K562 (cell line): ENCODE results near the gene HMCES. TPM values are rescaled to one million over a fixed set of nuclear protein-coding genes. Genes with fewer than 3 reads are reported as not detected.
A peak's percentile ranks its signal among the peaks of the same experiment; 100 is the strongest.

Source experiments
- ATAC-seq: fragments of 200-7000 bp; cut with Tn5 transposase; 3 replicates; pipeline ENCODE4 v1.9.1; 2020; ENCODE audit warnings: moderate library complexity
- BruUV-seq: library from RNA; stranded (reverse); fragments of 400-500 nt; replicated peaks from 2 replicates; lab custom pipeline; 2021; lab: Mats Ljungman, UMichigan
- CTCF ChIA-PET: fragments of 300-600 bp; formaldehyde crosslinking; extraction: SDS; loops from one replicate; lab custom pipeline; 2021; ENCODE audit warnings: low intra/inter-chr PET ratio; lab: Yijun Ruan, JAX
- POLR2A ChIA-PET: fragments of 300-600, 350-650 bp; sonication (Branson Sonifier 250); formaldehyde crosslinking; extraction: SDS; loops from one replicate; lab custom pipeline; 2021; ENCODE audit warnings: antibody characterized with exemption, inconsistent platforms; lab: Yijun Ruan, JAX
- DNase-seq, 4 experiments: peaks; one replicate each; pipeline versions ENCODE4 v3.0.0 to v3.0.0-alpha.2; 2011 to 2018; ENCODE audit warnings: low spot score in 3 of 4, mixed read lengths in 3 of 4; ENCODE audit errors: extremely low read depth in 1 of 4
- FAIRE-seq: peaks from 2 replicates; lab custom pipeline; 2011; peaks lifted over from hg19 to GRCh38; lab: Jason Lieb, UNC
- H2AFZ ChIP-seq: 2 replicates; pipeline ENCODE4 v1.6.0; 2011; ENCODE audit warnings: low read depth, low read length, control low read depth, inconsistent platforms
- H3K27ac ChIP-seq: fragments of 200-600 bp; 3 replicates; pipeline ENCODE4 v1.8.0; 2011; ENCODE audit warnings: low read depth, mild to moderate bottlenecking, control low read depth, inconsistent platforms, low read length, moderate library complexity, mixed read lengths; ENCODE audit errors: extremely low read depth
- H3K27me3 ChIP-seq, 2 experiments: fragments of 300-600 bp in 1 of 2; 2 replicates in 1 of 2; 3 replicates in 1 of 2; pipeline versions ENCODE4 v1.6.0 to v1.8.0; 2011; ENCODE audit warnings: inconsistent platforms in 2 of 2, low read length in 2 of 2, mild to moderate bottlenecking in 1 of 2, mixed read lengths in 1 of 2, moderate library complexity in 1 of 2; ENCODE audit not compliant: control insufficient read depth in 2 of 2, insufficient read depth in 2 of 2
- H3K36me3 ChIP-seq: fragments of 300-600 bp; 3 replicates; pipeline ENCODE4 v1.8.0; 2011; ENCODE audit warnings: mild to moderate bottlenecking, low read length, inconsistent platforms; ENCODE audit not compliant: control insufficient read depth, insufficient read depth
- H3K4me1 ChIP-seq, 2 experiments: fragments of 200-600 bp in 1 of 2; replicated peaks in 1 of 2; 2 replicates in 1 of 2; 3 replicates in 1 of 2; pipeline versions ENCODE4 v1.5.1 to v1.8.0; 2011; ENCODE audit warnings: inconsistent platforms in 2 of 2, low read length in 2 of 2, mild to moderate bottlenecking in 1 of 2, mixed read lengths in 1 of 2, moderate library complexity in 1 of 2; ENCODE audit not compliant: control insufficient read depth in 2 of 2, insufficient read depth in 2 of 2
- H3K4me2 ChIP-seq: 2 replicates; pipeline ENCODE4 v1.6.1; 2011; ENCODE audit warnings: low read length, control low read depth, inconsistent platforms, mixed read lengths; ENCODE audit not compliant: insufficient read depth
- H3K4me3 ChIP-seq: fragments of 200-600 bp; sonication (generic), shearing (Covaris generic); 2 replicates; pipeline ENCODE4 v1.5.1; 2016; ENCODE audit warnings: control low read depth, inconsistent platforms
- H3K79me2 ChIP-seq: fragments of 200-600 bp; 3 replicates; pipeline ENCODE4 v1.8.0; 2011; ENCODE audit warnings: low read length, inconsistent platforms; ENCODE audit not compliant: control insufficient read depth, insufficient read depth
- H3K9ac ChIP-seq, 2 experiments: 2 replicates each; pipeline versions ENCODE4 v1.6.0 to v1.6.1; 2011; ENCODE audit warnings: low read depth in 2 of 2, low read length in 2 of 2, control low read depth in 1 of 2, inconsistent platforms in 1 of 2, mild to moderate bottlenecking in 1 of 2, mixed read lengths in 1 of 2; ENCODE audit not compliant: insufficient read depth in 1 of 2
- H3K9me1 ChIP-seq: one replicate; pipeline ENCODE4 v1.6.0; 2011; ENCODE audit warnings: inconsistent platforms, mild to moderate bottlenecking, low read length, moderate library complexity; ENCODE audit not compliant: control insufficient read depth, insufficient read depth
- H3K9me3 ChIP-seq: replicated peaks from 2 replicates; pipeline ENCODE4 v1.5.1; 2011; ENCODE audit warnings: low read depth, low read length, inconsistent platforms; ENCODE audit not compliant: control insufficient read depth, insufficient read depth
- H4K20me1 ChIP-seq: replicated peaks from 2 replicates; pipeline ENCODE4 v1.6.1; 2011; ENCODE audit warnings: low read length, inconsistent platforms, mixed read lengths; ENCODE audit not compliant: control insufficient read depth, insufficient read depth
- CHD2 ChIP-seq: IDR thresholded peaks from 2 replicates; pipeline ENCODE4 v1.6.1; 2011; ENCODE audit warnings: low read depth, low read length
- NFYB ChIP-seq: IDR thresholded peaks from 2 replicates; pipeline ENCODE4 v1.6.1; 2011; ENCODE audit warnings: mild to moderate bottlenecking, moderate library complexity; ENCODE audit not compliant: insufficient read length; ENCODE audit errors: extremely low read depth
- NRF1 ChIP-seq, 2 experiments: fragments of 450-650 bp; IDR thresholded peaks in 1 of 2; conservative IDR thresholded peaks in 1 of 2; 2 replicates each; pipeline ENCODE4 v1.6.1; 2014; ENCODE audit warnings: mild to moderate bottlenecking in 2 of 2
- PCBP2 ChIP-seq: fragments of 200-400 bp; formaldehyde crosslinking; IDR thresholded peaks from 2 replicates; pipeline ENCODE4 v1.6.1; 2018; ENCODE audit warnings: low read length, low read depth, mild to moderate bottlenecking, moderate library complexity; ENCODE audit not compliant: poor library complexity, severe bottlenecking
- SMARCE1 ChIP-seq: fragments of 450-650 bp; IDR thresholded peaks from 2 replicates; pipeline ENCODE4 v1.7.1; 2016; ENCODE audit warnings: mild to moderate bottlenecking
- ZNF586 ChIP-seq: fragments of 450-650 bp; formaldehyde crosslinking; conservative IDR thresholded peaks from 2 replicates; pipeline ENCODE4 v1.4.0; 2020; ENCODE audit warnings: mild to moderate bottlenecking, moderate library complexity
- WGBS: fragments of 100-300 bp; shearing (Covaris generic); methylation state at CpG from one replicate; pipeline ENCODE4 v1.1.6; 2016; ENCODE audit warnings: low coverage, mixed read lengths; ENCODE audit not compliant: insufficient coverage; ENCODE audit errors: missing lambda C conversion rate; 5-methylcytosine and 5-hydroxymethylcytosine counted together
- in situ Hi-C: fragments of 300-500 bp; cut with MboI; formaldehyde crosslinking; loops from 4 replicates; pipeline ENCODE4 v1.15.0; 2018; ENCODE audit warnings: inconsistent platforms, mixed read lengths
- intact Hi-C: fragments of 100-400 bp; cut with micrococcal nuclease; formaldehyde crosslinking; loops from 2 replicates; pipeline ENCODE4 v1.14.2; 2022
- polyA plus RNA-seq, 8 experiments: library from polyadenylated mRNA; depleted of rRNA in 4 of 8; stranded (reverse) in 5 of 8; unstranded in 3 of 8; fragments of >200 nt; fragmentation: Nextera tagmentation in 2 of 8; fragmentation: Illumina TruSeq in 1 of 8; extraction: Ambion mirVana in 2 of 8; extraction: Trizol in 1 of 8; gene quantifications; 2 replicates each; pipeline versions ENCODE4 v1.2.1 to v1.2.3, GENCODE V29; 2011 to 2014; ENCODE audit warnings: inconsistent platforms in 1 of 8, missing spikeins in 1 of 8
- total RNA-seq, 7 experiments: library from RNA; depleted of rRNA in 6 of 7; stranded (reverse); fragments of >200 nt in 6 of 7; fragmentation: Illumina TruSeq in 2 of 7; extraction: Trizol in 2 of 7; gene quantifications; 2 replicates each; pipeline versions ENCODE4 v1.2.1 to v1.2.3, GENCODE V29; 2011 to 2021; ENCODE audit warnings: low replicate concordance in 1 of 7
- TF ChIP-seq, protein P1 (sequence below), 2 experiments: fragments of 150-350 bp in 1 of 2; IDR thresholded peaks; 2 replicates each; pipeline ENCODE4 v1.6.1; 2012 to 2016; ENCODE audit warnings: low read depth in 2 of 2, low read length in 2 of 2, mild to moderate bottlenecking in 1 of 2, moderate library complexity in 1 of 2

The HMCES gene
- total and polyA plus RNA-seq, 9 of the 15 experiments (the other 6 are each of a cell fraction or from before 2014, with no cell fraction given): 18.8 to 45.3 (median 24.8) TPM

DNA sequence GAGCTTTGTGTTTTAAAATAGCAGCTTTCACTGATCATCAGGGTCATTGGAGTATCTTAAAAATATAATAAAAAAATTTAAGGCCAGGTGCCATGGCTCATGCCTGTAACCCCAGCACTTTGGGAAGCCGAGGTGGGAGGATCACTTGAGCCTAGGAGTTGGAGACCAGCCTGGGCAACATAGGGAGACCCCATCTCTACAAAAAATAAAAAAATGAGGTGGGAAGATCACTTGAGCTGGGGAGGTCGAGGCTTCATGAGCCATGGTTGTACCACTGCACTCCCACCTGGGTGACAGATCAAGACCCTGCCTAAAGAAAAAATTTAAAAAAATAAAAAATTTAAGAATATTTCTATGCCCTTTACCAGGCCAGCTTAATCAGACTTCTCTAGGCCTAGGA lies 1.5 kb downstream of the HMCES start:
- POLR2A ChIA-PET: interaction anchor here (0.6 to 2.3 kb wide), 5 partner anchors 9 to 1600 kb away, joined by 3 to 12 read pairs (median 4); a partner anchor contains a TSS
- TF ChIP-seq ZNF586 (no peak), NFYB (no peak), PCBP2 (no peak), NRF1 (conservative IDR thresholded peaks at IDR 0.05 in 1 of 2, IDR thresholded peaks at IDR 0.05 in 1 of 2) (no peak), SMARCE1 (no peak), CHD2 (no peak)
- TF ChIP-seq, protein P1, sequence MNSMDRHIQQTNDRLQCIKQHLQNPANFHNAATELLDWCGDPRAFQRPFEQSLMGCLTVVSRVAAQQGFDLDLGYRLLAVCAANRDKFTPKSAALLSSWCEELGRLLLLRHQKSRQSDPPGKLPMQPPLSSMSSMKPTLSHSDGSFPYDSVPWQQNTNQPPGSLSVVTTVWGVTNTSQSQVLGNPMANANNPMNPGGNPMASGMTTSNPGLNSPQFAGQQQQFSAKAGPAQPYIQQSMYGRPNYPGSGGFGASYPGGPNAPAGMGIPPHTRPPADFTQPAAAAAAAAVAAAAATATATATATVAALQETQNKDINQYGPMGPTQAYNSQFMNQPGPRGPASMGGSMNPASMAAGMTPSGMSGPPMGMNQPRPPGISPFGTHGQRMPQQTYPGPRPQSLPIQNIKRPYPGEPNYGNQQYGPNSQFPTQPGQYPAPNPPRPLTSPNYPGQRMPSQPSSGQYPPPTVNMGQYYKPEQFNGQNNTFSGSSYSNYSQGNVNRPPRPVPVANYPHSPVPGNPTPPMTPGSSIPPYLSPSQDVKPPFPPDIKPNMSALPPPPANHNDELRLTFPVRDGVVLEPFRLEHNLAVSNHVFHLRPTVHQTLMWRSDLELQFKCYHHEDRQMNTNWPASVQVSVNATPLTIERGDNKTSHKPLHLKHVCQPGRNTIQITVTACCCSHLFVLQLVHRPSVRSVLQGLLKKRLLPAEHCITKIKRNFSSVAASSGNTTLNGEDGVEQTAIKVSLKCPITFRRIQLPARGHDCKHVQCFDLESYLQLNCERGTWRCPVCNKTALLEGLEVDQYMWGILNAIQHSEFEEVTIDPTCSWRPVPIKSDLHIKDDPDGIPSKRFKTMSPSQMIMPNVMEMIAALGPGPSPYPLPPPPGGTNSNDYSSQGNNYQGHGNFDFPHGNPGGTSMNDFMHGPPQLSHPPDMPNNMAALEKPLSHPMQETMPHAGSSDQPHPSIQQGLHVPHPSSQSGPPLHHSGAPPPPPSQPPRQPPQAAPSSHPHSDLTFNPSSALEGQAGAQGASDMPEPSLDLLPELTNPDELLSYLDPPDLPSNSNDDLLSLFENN (IDR thresholded peaks at IDR 0.05; ENCODE audit: low read depth in 2 of 2, low read length in 2 of 2): no peak
- H3K4me1 ChIP-seq: peaks cover 10 to 12% of the 10 kb centered on the region in 2 experiments; a peak in 4 of 5 replicates
- DNase-seq: no peak
- intact Hi-C loops (no loop called here), in situ Hi-C loops (no loop called here)
- peaks cover 20% of the 10 kb centered on the region for H3K79me2 ChIP-seq
- no peaks in the 10 kb centered on the region for H3K9me1 ChIP-seq
- BruUV-seq: no TSS peak
- no peaks in the 10 kb centered on the region for H4K20me1 ChIP-seq
- peak overlapping the region in 1 of 2 experiments; percentile 83; a peak in 2 of 4 replicates for H3K9ac ChIP-seq
- CTCF ChIA-PET: no interaction called here
- no peak overlapping the region for H2AFZ ChIP-seq
- peak overlapping the region; percentile 95; the same call in 1 of the 2 replicates for H3K4me2 ChIP-seq
- H3K36me3 ChIP-seq: peaks cover 32% of the 10 kb centered on the region; the same call in 2 of the 3 replicates
- WGBS: 45% methylated on average over 2 of the region's 2 CpGs
- H3K27me3 ChIP-seq: no peaks in the 10 kb centered on the region
- H3K4me3 ChIP-seq: no peak overlapping the region
- no peak for FAIRE-seq
- no peaks in the 10 kb centered on the region for H3K9me3 ChIP-seq
- no peak for ATAC-seq
- H3K27ac ChIP-seq: no peak overlapping the region; the same call in 2 of the 3 replicates
